Forelimb muscle (tissue), 1 donor: ENCODE results near the gene ANKRD44. TPM values are rescaled to one million over a fixed set of nuclear protein-coding genes. Genes with fewer than 3 reads are reported as not detected.
"Not testable (repeated sequence)": the region's sequence is repeated elsewhere in the genome, so short reads cannot be mapped to it uniquely, and the experiment has no call there.

Experiments
- DNase-seq: peaks from one replicate; pipeline ENCODE4 v3.0.0-alpha.2; 2013; ENCODE audit warnings: low read depth
- polyA plus RNA-seq: library from polyadenylated mRNA; unstranded; fragments of 120-200 nt; gene quantifications from one replicate; pipeline ENCODE4 v1.2.1, GENCODE V29; 2013; ENCODE audit not compliant: insufficient read length

ANKRD44 gene
- polyA plus RNA-seq, 1 donor, result 18.1 TPM

DNA sequence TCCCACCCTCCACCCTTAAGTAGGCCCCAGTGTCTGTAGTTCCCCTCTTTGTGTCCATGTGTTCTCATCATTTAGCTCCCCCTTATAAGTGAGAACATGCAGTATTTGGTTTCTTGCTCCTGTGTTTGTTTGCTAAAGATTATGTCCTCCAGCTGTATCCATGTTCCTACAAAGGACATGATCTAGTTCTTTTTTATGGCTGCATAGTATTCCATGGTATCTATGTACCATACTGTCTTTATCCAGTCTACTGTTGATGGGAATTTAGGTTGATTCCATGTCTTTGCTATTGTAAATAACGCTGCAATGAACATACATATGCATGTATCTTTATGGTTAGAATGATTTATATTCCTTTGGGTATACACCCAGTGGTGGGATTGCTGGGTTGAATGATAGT, 233.9 kb downstream of the ANKRD44 start:
- DNase-seq, result no peak

DNA sequence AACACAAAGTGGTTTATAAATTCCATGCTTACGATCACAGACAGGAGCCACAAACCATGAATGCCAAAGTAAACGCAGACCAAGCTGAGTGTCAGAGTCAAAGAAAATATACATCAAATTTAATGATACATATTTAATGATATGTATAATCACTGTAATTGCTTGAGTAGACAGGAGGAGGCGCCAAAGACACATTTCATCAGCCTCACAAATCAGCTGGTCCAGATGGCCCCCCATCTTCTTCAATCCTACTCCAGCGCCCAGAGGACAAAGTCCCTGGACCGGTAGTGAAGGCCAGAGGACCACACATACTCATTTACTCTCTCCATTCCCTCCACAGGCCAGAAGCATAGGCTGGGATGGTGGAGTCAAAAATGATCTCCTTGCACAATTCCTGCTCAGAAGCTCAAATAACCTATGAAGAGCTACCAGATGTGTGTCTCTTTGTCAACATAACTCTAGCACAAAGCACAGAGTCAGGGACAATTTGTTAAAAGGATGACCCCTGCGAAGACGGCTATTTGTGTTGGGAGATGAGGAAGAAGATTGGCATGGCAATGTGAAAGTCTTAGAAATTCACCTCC, 234.7 kb downstream of the ANKRD44 start:
- no peak for DNase-seq

DNA sequence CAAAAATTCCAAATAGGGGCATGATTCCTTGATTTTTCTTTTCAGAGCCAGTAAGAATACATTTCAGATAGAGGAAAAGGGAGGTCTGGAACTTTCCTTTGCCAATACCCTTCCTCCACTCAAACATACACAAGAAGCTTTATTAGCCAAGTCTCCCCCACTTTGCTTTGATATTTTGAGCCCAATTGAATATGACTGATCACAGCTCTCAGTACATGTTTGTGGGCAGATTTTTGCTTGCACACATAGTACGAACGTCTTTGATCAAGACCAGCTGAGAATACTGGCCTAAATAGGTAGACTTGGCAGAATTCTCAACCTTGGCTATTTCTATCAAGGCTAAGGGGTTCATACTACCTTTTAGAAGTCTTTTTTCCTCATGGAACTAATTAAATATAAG, 235.3 kb downstream of the ANKRD44 start:
- DNase-seq, result no peak

DNA sequence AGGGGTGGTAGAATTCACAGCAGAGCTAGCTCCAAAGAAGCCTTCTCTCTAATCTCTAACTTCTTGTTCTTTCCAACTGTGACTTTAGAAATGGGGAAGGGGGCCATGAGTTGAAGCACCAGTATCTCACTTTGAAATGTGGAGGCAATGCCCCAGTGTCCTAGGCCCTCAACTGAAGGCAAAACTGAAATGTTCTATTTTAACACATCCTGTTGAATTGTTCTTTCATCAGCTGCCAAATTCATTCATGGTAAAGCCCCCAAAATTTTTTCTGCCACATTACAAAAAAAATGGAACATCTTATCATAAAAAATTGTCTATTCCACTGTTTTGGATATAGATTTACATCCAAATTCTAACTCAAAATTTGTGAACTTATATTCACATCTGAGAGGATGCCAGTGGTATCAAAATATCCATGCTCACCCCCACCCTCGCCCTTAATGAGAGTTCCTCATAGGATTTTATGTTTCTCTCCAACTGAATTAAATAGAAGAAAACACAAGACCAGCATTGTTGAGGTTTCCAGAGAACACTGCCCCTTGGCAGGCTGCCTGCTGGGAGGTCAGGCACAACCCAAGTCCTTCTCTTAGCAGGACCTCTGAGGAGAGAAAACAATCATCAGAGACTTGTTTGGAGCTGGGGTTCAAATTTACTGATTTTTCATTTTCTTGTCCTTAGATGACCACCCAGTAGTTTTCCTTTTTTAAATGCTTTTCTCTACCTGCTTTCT, 236.7 kb downstream of the ANKRD44 start:
- no peak for DNase-seq

DNA sequence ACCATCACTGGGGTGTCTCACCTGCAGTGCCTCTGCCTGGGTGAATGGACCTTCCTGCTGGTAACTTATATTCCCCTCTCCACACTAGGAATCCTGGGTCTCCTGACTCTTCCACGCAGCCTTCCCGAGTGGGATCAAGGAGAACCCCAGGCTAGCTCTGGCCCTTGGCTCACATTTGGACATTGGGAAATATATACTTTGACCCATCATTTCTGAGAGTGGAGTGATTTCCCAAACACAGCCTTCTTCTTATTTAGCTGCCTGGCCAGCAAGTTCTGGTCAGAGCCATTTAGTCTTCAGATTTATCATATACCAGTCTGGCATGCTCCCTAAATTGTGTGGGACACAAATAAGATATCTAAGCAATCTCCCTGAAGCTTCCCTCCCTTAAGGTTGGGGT, 237.3 kb downstream of the ANKRD44 start:
- DNase-seq, result no peak

GRCh38 chr2:197072533-197072932, 238.0 kb downstream of the ANKRD44 start:
- DNase-seq, result no peak

DNA sequence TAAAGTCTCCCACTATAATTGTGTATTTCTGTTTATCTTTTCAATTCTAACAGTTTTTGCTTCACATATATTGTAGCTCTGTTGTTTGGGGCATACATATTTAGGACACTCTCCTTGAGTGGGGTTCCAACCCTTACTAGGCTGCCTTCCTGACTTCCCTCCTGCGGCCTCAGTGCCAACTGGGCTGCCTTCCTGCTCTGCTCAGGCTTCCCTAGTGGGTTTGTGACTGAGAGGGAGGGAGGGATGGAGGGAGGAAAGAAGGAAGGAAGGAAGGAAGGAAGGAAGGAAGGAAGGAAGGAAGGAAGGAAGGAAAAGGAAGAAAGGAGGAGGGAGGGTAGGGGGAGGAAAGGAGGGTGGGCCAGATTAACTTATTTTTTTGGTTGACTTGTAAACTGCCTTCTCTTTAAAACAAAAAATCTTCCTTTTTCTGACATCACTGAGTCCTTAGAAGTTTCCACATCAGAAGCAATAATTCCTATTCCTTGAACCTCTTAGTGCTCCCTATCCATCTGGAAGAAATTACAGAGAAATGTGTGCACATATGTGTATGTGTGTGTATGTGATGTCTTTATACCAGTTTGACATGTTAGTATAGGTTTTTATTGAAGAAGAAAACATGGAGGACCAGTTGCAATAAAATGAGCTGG, 238.7 kb downstream of the ANKRD44 start:
- DNase-seq, result no peak

DNA sequence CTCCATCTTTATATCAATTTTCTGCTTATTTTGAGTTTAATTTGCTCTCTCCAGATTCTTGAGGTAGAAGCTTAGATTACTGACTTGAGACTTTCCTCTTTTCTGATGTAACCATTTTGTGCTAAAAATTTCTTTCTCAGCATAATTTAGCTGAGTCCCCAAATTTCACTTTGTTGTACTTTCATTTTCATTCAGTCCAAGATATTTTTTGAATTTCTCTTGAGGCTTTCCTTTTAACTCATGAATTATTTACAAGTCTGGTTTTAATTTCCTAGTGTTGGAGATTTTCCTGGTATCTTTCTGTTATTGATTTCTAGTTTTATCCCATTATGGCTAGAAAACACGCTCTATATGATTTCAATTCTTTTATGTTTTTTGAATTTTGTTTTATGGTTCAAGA, 239.4 kb downstream of the ANKRD44 start:
- no peak for DNase-seq

DNA sequence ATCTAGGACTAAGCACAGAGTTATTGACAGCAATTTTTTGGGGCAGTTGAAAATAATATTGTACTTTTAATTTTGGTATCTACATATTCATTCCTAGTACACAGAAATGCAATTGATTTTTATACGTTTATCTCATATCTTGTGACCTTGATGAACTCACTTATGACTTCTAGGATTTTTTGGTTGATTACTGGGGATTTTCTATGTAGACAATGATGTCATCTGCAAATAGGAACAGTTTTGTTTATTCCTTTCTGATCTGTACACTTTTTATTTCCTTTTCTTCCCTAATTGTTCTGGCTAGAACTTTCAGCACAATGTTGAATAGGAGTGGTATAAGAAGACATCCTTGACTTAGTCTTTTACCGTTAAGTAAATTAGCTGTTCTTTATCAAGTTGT, 240.6 kb downstream of the ANKRD44 start:
- DNase-seq, result no peak

DNA sequence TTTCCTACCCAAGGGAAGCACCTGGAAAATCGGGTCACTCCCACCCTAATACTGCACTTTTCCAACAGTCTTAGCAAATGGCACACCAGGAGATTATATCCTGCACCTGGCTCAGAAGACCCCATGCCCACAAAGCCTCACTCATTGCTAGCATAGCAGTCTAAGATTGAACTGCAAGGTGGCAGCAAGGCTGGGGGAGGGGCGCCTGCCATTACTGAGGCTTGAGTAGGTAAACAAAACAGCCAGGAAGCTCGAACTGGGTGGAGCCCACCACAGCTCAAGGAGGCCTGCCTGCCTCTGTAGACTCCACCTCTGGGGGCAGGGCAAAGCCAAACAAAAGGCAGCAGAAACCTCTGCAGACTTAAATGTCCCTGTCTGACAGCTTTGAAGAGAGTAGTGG, 248.0 kb downstream of the ANKRD44 start:
- DNase-seq, result not testable (repeated sequence)

DNA sequence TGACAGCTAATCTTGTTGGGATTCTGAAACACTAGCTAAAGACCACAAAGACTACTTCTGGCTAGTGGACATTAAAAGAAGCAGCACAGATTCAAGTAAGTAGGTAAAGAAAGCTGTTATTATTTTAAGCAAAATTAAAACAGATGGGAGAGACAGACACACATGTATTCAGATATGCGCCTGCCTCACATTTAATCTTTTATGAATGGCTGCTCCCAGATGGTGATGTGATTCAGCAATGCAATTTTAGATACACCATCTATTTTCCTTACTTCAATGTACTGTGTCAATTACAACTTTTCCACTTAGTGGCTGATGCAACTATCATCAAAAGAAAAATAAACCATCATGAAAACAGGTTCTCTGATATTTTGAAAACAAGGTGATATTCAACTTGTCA, 251.1 kb downstream of the ANKRD44 start:
- no peak for DNase-seq

DNA sequence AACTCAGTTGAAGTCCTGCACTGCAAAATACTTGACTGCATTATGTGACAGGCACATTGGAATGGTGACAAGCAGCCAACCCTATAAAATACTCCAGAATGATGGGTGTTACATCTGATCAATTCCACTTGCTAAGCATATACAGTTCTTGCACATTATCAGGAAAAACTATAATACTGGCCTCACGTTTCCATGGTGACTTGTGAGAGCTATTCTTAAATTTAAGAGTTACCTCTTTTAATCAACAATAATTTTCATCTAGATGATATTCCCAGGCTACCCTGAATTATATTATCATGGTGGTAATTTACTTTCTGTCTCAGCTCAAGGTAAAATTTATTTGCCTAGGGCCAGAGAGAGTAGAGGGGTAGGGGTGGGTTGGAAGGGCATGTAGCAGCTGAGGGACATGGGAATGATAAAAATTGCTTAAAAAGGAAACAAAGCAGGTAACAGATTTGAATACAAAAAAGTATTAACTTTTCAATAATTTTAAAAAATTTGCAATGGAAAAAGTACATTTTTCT, 251.7 kb downstream of the ANKRD44 start:
- DNase-seq, result no peak

DNA sequence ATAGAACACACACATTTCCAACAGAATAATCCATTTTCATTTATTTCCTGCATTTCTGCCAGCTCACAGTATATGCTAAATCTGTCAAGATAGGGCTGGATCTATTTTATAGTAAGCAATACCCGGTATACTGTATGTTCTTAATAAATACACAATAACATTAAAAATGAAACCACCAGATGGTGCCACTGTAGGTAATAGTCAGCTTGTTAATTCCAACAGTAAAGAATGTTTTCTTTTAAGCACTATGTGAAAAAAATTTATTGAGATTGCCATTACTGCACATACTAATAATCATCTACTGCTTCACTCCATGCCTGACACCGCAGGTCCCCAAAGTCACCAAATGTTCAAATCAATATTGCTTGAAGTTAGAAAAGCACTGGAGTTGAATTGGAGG, 252.6 kb downstream of the ANKRD44 start:
- DNase-seq, result no peak

- no peak for DNase-seq
Measured at GRCh38 chr2:197055045-197055444, 255.5 kb downstream of the ANKRD44 start.

- no peak for DNase-seq
Measured at GRCh38 chr2:197054437-197054836, 256.1 kb downstream of the ANKRD44 start.

GRCh38 chr2:197052356-197052755, 258.2 kb downstream of the ANKRD44 start:
- no peak for DNase-seq

DNA sequence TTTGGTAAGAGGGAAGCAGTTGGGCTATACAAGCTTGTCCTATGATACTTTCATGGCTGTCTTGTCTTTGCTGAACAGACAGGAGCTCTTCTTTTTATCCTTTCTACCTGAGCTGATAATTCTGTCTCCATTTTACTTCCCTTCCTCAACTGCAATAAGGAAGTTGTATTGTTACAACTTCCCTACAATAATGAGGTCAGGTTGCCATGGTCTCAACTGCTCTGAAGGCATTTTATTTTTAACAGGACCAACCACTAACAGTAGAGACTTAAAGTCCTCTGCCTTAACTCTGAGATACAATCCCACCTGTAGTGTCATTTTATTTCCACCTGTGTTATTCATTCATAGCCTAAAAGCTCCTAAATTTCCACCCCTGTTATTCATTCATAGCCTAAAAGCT, 265.5 kb downstream of the ANKRD44 start:
- DNase-seq, result no peak

DNA sequence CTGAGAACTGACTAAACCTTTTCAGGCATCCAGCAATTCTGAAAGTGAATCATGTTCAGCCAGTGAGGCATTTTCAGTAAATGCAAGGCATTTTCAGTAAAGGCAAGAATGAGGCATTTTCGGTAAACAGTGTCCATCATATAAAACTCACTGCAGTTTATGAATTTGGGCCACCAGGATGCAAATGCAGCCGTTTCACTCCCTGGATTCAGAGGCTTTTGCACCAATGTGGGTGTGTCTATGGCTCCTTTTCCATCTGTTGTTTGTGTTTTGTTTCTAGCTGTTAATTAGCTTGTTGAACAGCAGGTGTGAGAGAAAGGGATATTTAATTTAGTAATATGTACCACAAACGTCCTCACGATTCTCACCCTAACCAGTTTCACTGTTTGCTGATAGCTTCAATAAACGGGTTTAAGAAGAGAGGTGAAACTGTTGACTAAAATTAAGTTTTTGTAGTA, 267.8 kb downstream of the ANKRD44 start:
- no peak for DNase-seq

DNA sequence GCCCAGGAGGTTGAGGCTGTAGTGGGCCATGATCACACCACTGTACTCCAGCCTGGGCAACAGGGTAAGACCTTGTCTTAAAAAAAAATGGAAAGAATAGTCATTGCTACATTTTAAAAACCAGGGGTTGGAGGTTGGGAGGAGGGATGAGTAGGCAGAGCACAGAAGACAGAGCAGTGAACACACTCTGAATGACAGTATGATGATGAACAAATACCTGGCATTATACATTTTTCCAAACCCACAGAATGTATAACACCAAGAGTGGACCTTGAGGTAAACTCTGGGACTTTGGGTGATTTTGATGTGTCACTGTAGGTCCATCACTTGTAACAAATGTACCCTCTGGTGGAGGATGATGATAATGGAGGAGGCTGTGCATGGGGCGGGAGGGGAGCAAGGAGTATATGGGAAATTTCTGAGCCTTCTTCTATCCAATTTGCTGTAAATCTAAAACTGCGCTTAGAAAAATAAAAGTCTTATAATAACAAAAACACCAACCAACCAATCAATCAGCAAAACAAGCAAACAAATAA, 272.6 kb downstream of the ANKRD44 start:
- DNase-seq, result no peak

DNA sequence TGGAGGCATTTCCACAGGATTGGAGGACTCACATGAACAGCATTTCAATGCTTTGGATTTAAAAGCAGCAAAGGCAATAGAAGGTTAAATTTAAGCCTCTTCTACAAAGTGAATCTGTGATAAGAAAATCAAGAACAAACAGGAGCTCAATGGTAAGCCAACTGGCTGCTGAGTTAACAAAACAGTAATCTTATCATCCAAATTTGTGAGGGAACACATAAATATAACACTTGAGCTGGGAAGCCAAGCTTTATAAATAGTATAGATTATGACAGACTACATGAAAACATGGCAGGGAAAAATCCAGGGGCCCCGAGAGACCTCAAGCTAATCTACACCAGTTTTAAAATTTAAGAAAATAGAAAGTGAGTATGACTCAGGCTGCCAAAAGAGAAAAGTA, 275.6 kb downstream of the ANKRD44 start:
- DNase-seq, result no peak

- DNase-seq, result no peak
Measured at GRCh38 chr2:197034292-197034691, 276.3 kb downstream of the ANKRD44 start.

- no peak for DNase-seq
Measured at GRCh38 chr2:197033222-197033621, 277.4 kb downstream of the ANKRD44 start.

DNA sequence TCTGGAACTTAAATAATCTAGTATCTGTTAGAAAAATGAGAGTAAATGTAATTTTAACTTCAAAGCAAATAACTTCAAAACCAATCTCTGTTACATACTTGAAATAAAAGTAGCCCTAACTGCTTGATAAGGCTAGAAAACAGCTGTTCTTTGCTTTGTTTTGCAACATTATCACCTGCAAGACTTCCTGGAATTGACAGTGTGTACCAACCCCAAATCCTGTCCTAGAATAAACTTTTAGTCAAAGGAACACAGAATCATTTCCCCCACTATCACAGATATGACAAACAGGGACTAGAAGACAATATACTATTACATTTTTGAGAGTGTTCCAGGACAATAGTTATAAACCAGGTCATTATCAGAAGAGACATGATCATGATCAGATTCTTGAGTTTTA, 278.8 kb downstream of the ANKRD44 start:
- no peak for DNase-seq
